Measurements from ENCODE around the gene RNF207. TPM values are rescaled to one million over a fixed set of nuclear protein-coding genes. Genes with fewer than 3 reads are reported as not detected.

Gene RNF207
- 91.0 TPM for total RNA-seq
- long read RNA-seq, transcript RNF207-201 (18 exons, 3,924 nt) = major isoform, 13 of 109 reads
- long read RNA-seq, transcript RNF207-205 (3 exons, 551 nt) = minor isoform, 7 of 109 reads
- long read RNA-seq, partial matches to known transcripts = 45 of 109 reads
- long read RNA-seq, other reads (novel, unspliced or antisense) = 44 of 109 reads

- DNase-seq (ENCODE audit: low spot score) = peak; percentile 83
- intact Hi-C loops (cut with DNase I) = loop anchor here (1.0 to 2.0 kb wide), 2 partner anchors 17 to 30 kb away; no protein-coding TSS in a partner anchor
Measured at GRCh38 chr1:6205849-6206519, at the start of gene RNF207. RNF207 (plus strand) TSS chr1:6206119; CDS start chr1:6206536, 417 bp downstream.

- intact Hi-C loops (cut with DNase I) = no loop called here
- no peak for DNase-seq (ENCODE audit: low spot score)
Measured at GRCh38 chr1:6157132-6157527, 48.8 kb upstream of the RNF207 start.

GRCh38 chr1:6157528-6158174 is 48.3 kb upstream of the RNF207 start:
- no peak for DNase-seq (ENCODE audit: low spot score)
- intact Hi-C loops (cut with DNase I) = no loop called here

- DNase-seq (ENCODE audit: low spot score) = no peak
- intact Hi-C loops (cut with DNase I) = no loop called here
Measured at GRCh38 chr1:6158181-6158580, 47.7 kb upstream of the RNF207 start.

GRCh38 chr1:6162341-6162740 is 43.6 kb upstream of the RNF207 start:
- intact Hi-C loops (cut with DNase I) = no loop called here
- DNase-seq (ENCODE audit: low spot score) = no peak

GRCh38 chr1:6162773-6163172 is 43.1 kb upstream of the RNF207 start:
- no peak for DNase-seq (ENCODE audit: low spot score)
- intact Hi-C loops (cut with DNase I) = no loop called here

GRCh38 chr1:6163191-6163972 is 42.5 kb upstream of the RNF207 start:
- DNase-seq (ENCODE audit: low spot score) = no peak
- intact Hi-C loops (cut with DNase I) = no loop called here

GRCh38 chr1:6163973-6164617 is 41.8 kb upstream of the RNF207 start:
- intact Hi-C loops (cut with DNase I) = no loop called here
- DNase-seq (ENCODE audit: low spot score) = no peak

- no peak for DNase-seq (ENCODE audit: low spot score)
- intact Hi-C loops (cut with DNase I) = no loop called here
Measured at GRCh38 chr1:6165027-6165426, 40.9 kb upstream of the RNF207 start.

GRCh38 chr1:6165441-6165985 is 40.4 kb upstream of the RNF207 start:
- intact Hi-C loops (cut with DNase I) = no loop called here
- no peak for DNase-seq (ENCODE audit: low spot score)

- intact Hi-C loops (cut with DNase I) = no loop called here
- DNase-seq (ENCODE audit: low spot score) = no peak
Measured at GRCh38 chr1:6166221-6166620, 39.7 kb upstream of the RNF207 start.

GRCh38 chr1:6166655-6167390 is 39.1 kb upstream of the RNF207 start:
- intact Hi-C loops (cut with DNase I) = no loop called here
- DNase-seq (ENCODE audit: low spot score) = no peak

- DNase-seq (ENCODE audit: low spot score) = no peak
- intact Hi-C loops (cut with DNase I) = no loop called here
Measured at GRCh38 chr1:6167391-6168303, 38.3 kb upstream of the RNF207 start.

GRCh38 chr1:6168947-6169586 is 36.9 kb upstream of the RNF207 start:
- intact Hi-C loops (cut with DNase I) = no loop called here
- no peak for DNase-seq (ENCODE audit: low spot score)

- intact Hi-C loops (cut with DNase I) = no loop called here
- no peak for DNase-seq (ENCODE audit: low spot score)
Measured at GRCh38 chr1:6170116-6170741, 35.7 kb upstream of the RNF207 start.

- no peak for DNase-seq (ENCODE audit: low spot score)
- intact Hi-C loops (cut with DNase I) = no loop called here
Measured at GRCh38 chr1:6170742-6171201, 35.1 kb upstream of the RNF207 start.
